CD4-positive, alpha-beta T cell treated with Interleukin-6 at 100 ng/mL for 8 hours (primary cell): Measurements from ENCODE around the gene PPP1R14C.

Experiments used
- DNase-seq: peaks from one replicate; pipeline ENCODE4 v3.0.0-alpha.2; 2020; ENCODE audit warnings: mixed read lengths, low spot score

The PPP1R14C gene

GRCh38 chr6:150271501-150272263 lies 128.8 kb downstream of the PPP1R14C start:
- DNase-seq = no peak

GRCh38 chr6:150272264-150272975 lies 129.6 kb downstream of the PPP1R14C start:
- no peak for DNase-seq

- no peak for DNase-seq
These were observed 130.1 kb downstream of the PPP1R14C start for GRCh38 chr6:150272976-150273315.

GRCh38 chr6:150273457-150274309 lies 130.8 kb downstream of the PPP1R14C start:
- no peak for DNase-seq

- DNase-seq = no peak
These were observed 132.6 kb downstream of the PPP1R14C start for GRCh38 chr6:150275489-150275888.

GRCh38 chr6:150276168-150276936 lies 133.5 kb downstream of the PPP1R14C start:
- no peak for DNase-seq

- no peak for DNase-seq
These were observed 134.3 kb downstream of the PPP1R14C start for GRCh38 chr6:150276937-150277742.

- no peak for DNase-seq
These were observed 136.7 kb downstream of the PPP1R14C start for GRCh38 chr6:150279533-150279932.

GRCh38 chr6:150280703-150281102 lies 137.9 kb downstream of the PPP1R14C start:
- DNase-seq = no peak

GRCh38 chr6:150281767-150282166 lies 138.9 kb downstream of the PPP1R14C start:
- DNase-seq = no peak

- no peak for DNase-seq
These were observed 140.0 kb downstream of the PPP1R14C start for GRCh38 chr6:150282806-150283205.

GRCh38 chr6:150286460-150286859 lies 143.6 kb downstream of the PPP1R14C start:
- DNase-seq = no peak

- DNase-seq = no peak
These were observed 144.1 kb downstream of the PPP1R14C start for GRCh38 chr6:150286912-150287311.

- no peak for DNase-seq
These were observed 145.6 kb downstream of the PPP1R14C start for GRCh38 chr6:150288456-150288855.

- no peak for DNase-seq
These were observed 146.7 kb downstream of the PPP1R14C start for GRCh38 chr6:150289454-150290071.

- no peak for DNase-seq
These were observed 147.6 kb downstream of the PPP1R14C start for GRCh38 chr6:150290429-150290828.

GRCh38 chr6:150291968-150292710 lies 149.3 kb downstream of the PPP1R14C start:
- DNase-seq = no peak

- DNase-seq = no peak
These were observed 150.2 kb downstream of the PPP1R14C start for GRCh38 chr6:150293019-150293418.

- DNase-seq = no peak
These were observed 150.8 kb downstream of the PPP1R14C start for GRCh38 chr6:150293423-150294173.
